Adrenal gland (tissue), 12 donors: ENCODE results near the gene UBTF. TPM values are rescaled to one million over a fixed set of nuclear protein-coding genes. Genes with fewer than 3 reads are reported as not detected.
A peak's percentile ranks its signal among the peaks of the same experiment; 100 is the strongest.

Experiments used
- DNase-seq, 7 donors: peaks; one replicate each; pipeline ENCODE4 v3.0.0-alpha.2; 2019 to 2020
- H3K27ac ChIP-seq, 5 donors: fragments of 200-600 bp; sonication (generic) in 4 of 5; 1 replicate in 3 of 5; 2 replicates in 2 of 5; pipeline versions ENCODE4 v1.5.1 to v1.8.0; 2016 to 2020; ENCODE audit warnings: mild to moderate bottlenecking in 1 of 5
- H3K27me3 ChIP-seq: fragments of 200-600 bp; 2 replicates; pipeline ENCODE4 v1.8.0; 2021
- H3K36me3 ChIP-seq, 2 donors: fragments of 200-600 bp; replicated peaks in 1 of 2; 1 replicate in 1 of 2; 2 replicates in 1 of 2; pipeline versions ENCODE4 v1.5.1 to v1.8.0; 2018 to 2022
- H3K4me1 ChIP-seq, 2 donors: fragments of 200-600 bp; replicated peaks in 1 of 2; 1 replicate in 1 of 2; 2 replicates in 1 of 2; pipeline versions ENCODE4 v1.5.1 to v1.8.0; 2018 to 2021
- H3K4me3 ChIP-seq, 4 donors: fragments of 200-600 bp; sonication (generic) in 3 of 4; one replicate each; pipeline ENCODE4 v1.5.1; 2016 to 2018
- H3K9me3 ChIP-seq, 3 donors: fragments of 200-600 bp; sonication (generic) in 1 of 3; replicated peaks in 1 of 3; 1 replicate in 2 of 3; 2 replicates in 1 of 3; pipeline versions ENCODE4 v1.5.1 to v1.8.0; 2016 to 2021
- CTCF ChIP-seq, 6 experiments: fragments of 450-650 bp in 4 of 6; fragments of 200-600 bp in 2 of 6; sonication (generic) in 1 of 6; IDR thresholded peaks; 1 replicate in 5 of 6; 2 replicates in 1 of 6; pipeline versions ENCODE4 v1.5.1 to v1.8.0; 2016 to 2021; ENCODE audit warnings: antibody characterized with exemption in 6 of 6, mild to moderate bottlenecking in 2 of 6, moderate library complexity in 1 of 6
- POLR2A ChIP-seq, 2 donors: fragments of 450-650 bp; IDR thresholded peaks; one replicate each; pipeline ENCODE4 v1.6.1; 2017; ENCODE audit warnings: antibody characterized with exemption in 2 of 2, mild to moderate bottlenecking in 2 of 2, moderate library complexity in 1 of 2
- WGBS, 4 donors: extraction: QIAGEN DNeasy Blood & Tissue Kit in 2 of 4; methylation state at CpG; one replicate each; pipeline versions ENCODE4 v1.1.5 to v1.1.7; 2013 to 2017; 5-methylcytosine and 5-hydroxymethylcytosine counted together
- intact Hi-C, 2 donors: fragments of 100-400 bp; cut with DNase I; formaldehyde crosslinking; loops; one replicate each; pipeline versions ENCODE4 v1.14.1 to v1.15.0; 2022 to 2023
- polyA plus RNA-seq, 3 donors: library from polyadenylated mRNA; stranded (reverse); fragments of 200-250 nt in 2 of 3; fragments of 350-450 nt in 1 of 3; fragmentation: Illumina TruSeq in 1 of 3; extraction: RNeasy Lipid Tissue Mini Kit (QIAGEN cat#74804) in 1 of 3; gene quantifications; one replicate each; pipeline ENCODE4 v1.2.3, GENCODE V29; 2013 to 2014
- total RNA-seq, 9 donors: library from RNA; depleted of rRNA in 4 of 9; stranded (reverse); fragments of >200 nt in 4 of 9; fragments of 120-200 nt in 1 of 9; fragmentation: NEBNext Ultra II Directional in 1 of 9; extraction: Animal tissue kit (Norgen Biotek cat#: 25700) in 1 of 9; gene quantifications; one replicate each; pipeline versions ENCODE4 v1.1.0 to v1.2.4, GENCODE V29; 2013 to 2023
- donor health status: healthy with polysubstance abuse.
- donor health status: Bipolar disorder and iron deficiency.
- donor health status: DM: yes; HTN: yes; CAD: no.
- donor health status: DM: no; HTN: no; CAD: no.
- donor health status: DM: no; HTN: no; CAD: no.
- donor health status: DM: yes; HTN: yes; CAD: no.

Gene UBTF
- total and polyA plus RNA-seq, 12 donors = 37.1 to 92.6 (median 64.3) TPM

DNA sequence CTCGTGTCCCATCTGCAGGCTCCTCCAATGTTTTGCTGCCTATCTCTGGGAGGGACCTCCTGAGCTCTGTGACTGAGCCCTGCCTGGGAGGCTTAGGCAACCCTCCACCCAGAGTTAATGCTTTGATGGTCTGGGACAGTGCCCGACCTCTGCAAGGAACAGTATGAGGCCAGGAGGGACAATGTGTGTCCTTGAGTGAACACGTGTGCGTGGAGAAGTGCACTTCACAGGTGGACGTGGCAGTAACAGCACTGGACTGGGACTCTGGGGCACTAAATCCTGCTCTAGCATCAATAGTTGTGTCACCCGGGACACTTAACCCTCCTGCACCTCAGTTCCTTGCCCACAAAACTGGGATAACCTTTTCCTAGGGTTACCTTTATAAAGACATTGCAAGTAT lies 4.6 kb downstream of the UBTF start:
- H3K4me1 ChIP-seq = peaks cover 22 to 50% of the 10 kb centered on the region in 2 donors
- WGBS, 4 donors = 85 to 89% (median 86%) methylated on average over 6 of the region's 6 CpGs

DNA sequence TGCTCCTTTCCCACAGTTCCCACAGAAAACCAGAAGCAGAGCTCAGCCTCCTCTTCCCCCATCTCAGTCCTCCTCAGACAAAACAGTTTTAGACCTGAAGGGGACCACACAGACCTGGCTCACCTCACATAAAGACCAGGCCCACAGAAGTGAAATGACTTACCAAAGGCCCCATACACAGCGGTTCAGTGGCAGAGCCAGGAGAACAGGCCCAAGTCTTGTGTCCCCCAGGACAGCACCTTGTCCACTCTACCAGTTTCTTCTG lies 5.3 kb downstream of the UBTF start:
- intact Hi-C loops = loop anchor here in 1 of 2 donors (5.0 kb wide), 1 partner anchor 138 kb away; no protein-coding TSS in a partner anchor
- TF ChIP-seq POLR2A (IDR thresholded peaks at IDR 0.05) (no peak), CTCF (IDR thresholded peaks at IDR 0.05) (no peak)
- H3K9me3 ChIP-seq = no peaks in the 10 kb centered on the region

More for the DNA sequence above, 4.6 kb downstream of the UBTF start:
- Histone ChIP-seq H3K9me3 (no peaks in the 10 kb centered on the region), H3K36me3 (peaks cover 0 to 38% of the 10 kb centered on the region in 2 donors), H3K4me3 (no peak overlapping the region), H3K27ac (no peak overlapping the region), H3K27me3 (no peaks in the 10 kb centered on the region)
- DNase-seq = no peak
- TF ChIP-seq CTCF (IDR thresholded peaks at IDR 0.05) = no peak
- TF ChIP-seq POLR2A (IDR thresholded peaks at IDR 0.05) = no peak
- intact Hi-C loops = loop anchor here in 1 of 2 donors (5.0 kb wide), 1 partner anchor 137 kb away; no protein-coding TSS in a partner anchor

GRCh38 chr17:44213403-44214229 lies 5.9 kb downstream of the UBTF start:
- H3K9me3 ChIP-seq = no peaks in the 10 kb centered on the region
- H3K4me3 ChIP-seq = no peak overlapping the region
- H3K36me3 ChIP-seq = peaks cover 0 to 51% of the 10 kb centered on the region in 2 donors
- peaks cover 22 to 50% of the 10 kb centered on the region in 2 donors for H3K4me1 ChIP-seq
- no peak for DNase-seq
- H3K27ac ChIP-seq = no peak overlapping the region
- TF ChIP-seq CTCF (IDR thresholded peaks at IDR 0.05) (no peak), POLR2A (IDR thresholded peaks at IDR 0.05) (no peak)
- no peaks in the 10 kb centered on the region for H3K27me3 ChIP-seq
- intact Hi-C loops = loop anchor here in 1 of 2 donors (5.0 kb wide), 1 partner anchor 139 kb away; no protein-coding TSS in a partner anchor
- WGBS, 4 donors = 87 to 91% (median 90%) methylated on average over 11 to 15 of the region's 15 CpGs

More for the DNA sequence above, 5.3 kb downstream of the UBTF start:
- Histone ChIP-seq H3K27me3 (no peaks in the 10 kb centered on the region), H3K4me3 (no peak overlapping the region), H3K36me3 (peaks cover 0 to 46% of the 10 kb centered on the region in 2 donors), H3K27ac (no peak overlapping the region), H3K4me1 (peaks cover 22 to 50% of the 10 kb centered on the region in 2 donors)
- DNase-seq = no peak
- WGBS, 4 donors = 86 to 100% (median 93%) methylated on average over 1 of the region's 1 CpG

- WGBS, 4 donors = 63 to 82% (median 69%) methylated on average over 11 to 31 of the region's 31 CpGs
- H3K4me1 ChIP-seq = peaks cover 18 to 44% of the 10 kb centered on the region in 2 donors
- peaks cover 0 to 60% of the 10 kb centered on the region in 2 donors for H3K36me3 ChIP-seq
- no peak overlapping the region for H3K27ac ChIP-seq
- H3K27me3 ChIP-seq = no peaks in the 10 kb centered on the region
- intact Hi-C loops = loop anchor here in 1 of 2 donors (5.0 kb wide), 1 partner anchor 140 kb away; no protein-coding TSS in a partner anchor
- DNase-seq = peak in 4 of 7 donors; percentile 52 to 60 (median 58)
- no peaks in the 10 kb centered on the region for H3K9me3 ChIP-seq
- no peak for TF ChIP-seq POLR2A (IDR thresholded peaks at IDR 0.05)
- TF ChIP-seq CTCF (IDR thresholded peaks at IDR 0.05) = no peak
- no peak overlapping the region for H3K4me3 ChIP-seq
Observed at GRCh38 chr17:44212507-44213402, 6.7 kb downstream of the UBTF start.
